VCaP (cell line): Measurements from ENCODE around the gene LOC101059915.
"Not testable (repeated sequence)": the region's sequence is repeated elsewhere in the genome, so short reads cannot be mapped to it uniquely, and the experiment has no call there.

Experiments
- H3K27ac ChIP-seq: fragments of 450-650 bp; 2 replicates; pipeline ENCODE4 v1.5.1; 2017

LOC101059915 gene

GRCh38 chrX:71714064-71714463 is 46.7 kb downstream of the LOC101059915 start:
- H3K27ac ChIP-seq = not testable (repeated sequence)

- not testable (repeated sequence) for H3K27ac ChIP-seq
These were observed 48.2 kb downstream of the LOC101059915 start for GRCh38 chrX:71715551-71715950.

GRCh38 chrX:71716323-71716722 is 49.0 kb downstream of the LOC101059915 start:
- not testable (repeated sequence) for H3K27ac ChIP-seq

- not testable (repeated sequence) for H3K27ac ChIP-seq
These were observed 50.8 kb downstream of the LOC101059915 start, which contains the start of gene CXorf49 for GRCh38 chrX:71718185-71718584. TSS of gene CXorf49 (minus strand) at chrX:71718285. CDS start at chrX:71718151, 134 bp downstream.

- not testable (repeated sequence) for H3K27ac ChIP-seq
These were observed 51.8 kb downstream of the LOC101059915 start for GRCh38 chrX:71719195-71719594.

- H3K27ac ChIP-seq = not testable (repeated sequence)
These were observed 53.0 kb downstream of the LOC101059915 start for GRCh38 chrX:71720289-71720886.
